ENCODE measurements around the gene HLA-DRB1.
"Not testable (repeated sequence)": the region's sequence is repeated elsewhere in the genome, so short reads cannot be mapped to it uniquely, and the experiment has no call there.

The HLA-DRB1 gene

GRCh38 chr6:32589596-32590449, at the start of gene HLA-DRB1:
Gene HLA-DRB1, minus strand, starts transcription at chr6:32589848. Its CDS starts 106 bp downstream, at chr6:32589742.
- no peak for DNase-seq (ENCODE audit: low read depth in 2 of 2)

GRCh38 chr6:32638532-32639219, 49.0 kb upstream of the HLA-DRB1 start:
- no peak for DNase-seq (ENCODE audit: low read depth in 2 of 2)

DNA sequence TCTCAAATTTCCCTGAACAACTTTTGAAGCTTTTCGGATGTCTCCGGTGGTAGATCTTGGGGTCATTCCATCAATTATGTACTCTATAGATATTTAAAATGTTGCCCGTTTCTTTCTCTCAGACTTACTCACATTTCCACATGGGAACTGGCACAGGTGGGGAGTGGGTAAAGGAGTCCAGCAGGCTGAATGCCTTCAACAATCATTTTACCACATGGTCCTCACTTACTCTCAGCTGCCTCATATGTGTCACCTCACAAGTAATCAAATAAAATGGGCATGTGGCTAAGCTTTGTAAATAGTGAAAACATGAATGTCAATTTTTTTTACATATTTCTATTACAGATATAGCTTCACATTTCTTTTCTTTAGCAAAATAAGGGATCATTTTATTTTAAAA, 48.2 kb upstream of the HLA-DRB1 start:
- no peak for DNase-seq (ENCODE audit: low read depth in 2 of 2)

- DNase-seq (ENCODE audit: low read depth in 2 of 2): no peak
These were observed 47.7 kb upstream of the HLA-DRB1 start, which contains the start of gene HLA-DQA1 for GRCh38 chr6:32637219-32637880. Gene HLA-DQA1, plus strand, starts transcription at chr6:32637406. Its CDS starts 53 bp downstream, at chr6:32637459.

DNA sequence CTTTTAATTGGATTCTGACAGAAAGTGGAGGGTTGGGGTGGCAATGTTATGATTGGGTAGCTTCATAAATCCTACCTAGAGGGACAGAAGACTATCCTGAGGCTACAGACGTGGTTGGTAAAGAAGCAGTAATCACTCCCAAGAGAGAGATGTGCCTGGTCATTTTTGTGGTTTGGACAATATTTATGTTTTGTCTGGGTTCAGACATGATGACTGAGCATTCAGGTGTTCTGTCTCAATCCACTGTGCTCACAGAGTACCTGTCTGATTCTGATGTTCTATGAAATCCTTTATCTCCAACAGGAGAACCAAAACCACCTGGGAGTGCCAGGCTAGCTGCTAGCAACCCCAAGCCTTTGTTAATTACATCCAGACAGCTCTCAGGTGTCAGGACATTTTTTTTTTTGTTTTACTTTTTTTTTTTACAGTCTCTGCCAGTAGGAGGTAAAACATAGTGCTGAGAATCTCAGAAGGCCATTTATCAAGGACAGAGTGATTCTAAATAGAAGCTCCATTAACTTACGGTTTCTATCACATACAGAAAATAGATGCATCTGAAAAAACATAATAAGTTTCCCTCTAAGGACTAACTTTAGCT, 46.0 kb upstream of the HLA-DRB1 start:
- DNase-seq (ENCODE audit: low read depth in 2 of 2): no peak

DNA sequence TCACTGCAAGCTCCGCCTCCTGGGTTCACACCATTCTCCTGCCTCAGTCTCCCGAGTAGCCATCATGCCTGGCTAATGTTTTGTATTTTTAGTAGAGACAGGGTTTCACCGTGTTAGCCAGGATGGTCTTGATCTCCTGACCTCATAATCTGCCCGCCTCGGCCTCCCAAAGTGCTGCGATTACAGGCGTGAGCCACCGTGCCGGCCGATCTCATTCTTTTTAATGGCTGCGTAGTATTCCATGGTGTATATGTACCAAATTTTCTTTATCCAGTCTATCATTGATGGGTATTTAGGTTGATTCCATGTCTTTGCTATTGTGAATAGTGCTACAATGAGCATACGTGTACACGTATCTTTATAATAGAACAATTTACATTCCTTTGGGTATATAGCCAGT, 40.1 kb upstream of the HLA-DRB1 start:
- DNase-seq (ENCODE audit: low read depth in 2 of 2): not testable (repeated sequence)

DNA sequence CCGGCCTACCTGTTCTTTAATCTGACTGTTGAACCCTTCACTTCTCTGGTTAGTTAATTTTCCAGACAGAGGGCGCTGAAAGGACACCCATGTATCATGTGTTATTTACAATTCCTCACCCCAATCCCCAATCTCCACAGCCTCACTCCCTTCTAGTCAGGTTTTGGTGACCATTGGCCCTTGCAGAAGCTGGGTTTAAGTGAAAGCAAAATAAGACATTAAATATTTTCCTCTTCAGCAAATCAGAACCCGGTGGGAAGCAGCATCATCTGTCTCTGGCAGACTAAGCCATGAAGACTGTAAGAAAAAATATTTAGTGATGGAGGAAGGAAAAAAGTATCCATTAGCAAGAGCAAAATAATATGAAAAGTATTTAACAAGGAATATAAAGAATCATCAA, 38.2 kb upstream of the HLA-DRB1 start:
- no peak for DNase-seq (ENCODE audit: low read depth in 2 of 2)

- DNase-seq (ENCODE audit: low read depth in 2 of 2): no peak
These were observed 37.6 kb upstream of the HLA-DRB1 start for GRCh38 chr6:32627249-32627648.

DNA sequence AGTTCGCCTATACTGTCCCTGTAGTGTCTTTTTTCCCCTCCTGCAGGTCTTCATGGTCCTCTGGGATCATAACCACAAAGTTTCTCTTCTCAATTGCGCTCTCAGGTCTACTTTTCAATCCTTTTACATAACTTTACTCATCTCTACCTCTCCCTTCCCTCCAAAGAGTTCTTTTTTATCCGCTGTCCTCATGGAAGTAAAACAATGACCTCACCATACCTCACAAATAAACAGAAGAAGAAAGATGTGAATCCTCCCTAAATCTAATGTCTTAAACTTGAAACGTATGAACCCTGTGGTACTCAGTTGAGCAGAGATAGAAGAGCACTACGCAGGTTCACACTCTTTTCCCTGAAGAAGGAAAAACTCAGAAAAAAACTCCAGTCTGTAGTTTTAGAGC, 35.5 kb upstream of the HLA-DRB1 start:
- DNase-seq (ENCODE audit: low read depth in 2 of 2): no peak

- DNase-seq (ENCODE audit: low read depth in 2 of 2): no peak
These were observed 34.9 kb upstream of the HLA-DRB1 start for GRCh38 chr6:32624565-32624964.

- no peak for DNase-seq (ENCODE audit: low read depth in 2 of 2)
These were observed 34.0 kb upstream of the HLA-DRB1 start for GRCh38 chr6:32623693-32624092.

- DNase-seq (ENCODE audit: low read depth in 2 of 2): no peak
These were observed 33.1 kb upstream of the HLA-DRB1 start for GRCh38 chr6:32622545-32623401.

- no peak for DNase-seq (ENCODE audit: low read depth in 2 of 2)
These were observed 31.7 kb upstream of the HLA-DRB1 start for GRCh38 chr6:32621372-32621771.

DNA sequence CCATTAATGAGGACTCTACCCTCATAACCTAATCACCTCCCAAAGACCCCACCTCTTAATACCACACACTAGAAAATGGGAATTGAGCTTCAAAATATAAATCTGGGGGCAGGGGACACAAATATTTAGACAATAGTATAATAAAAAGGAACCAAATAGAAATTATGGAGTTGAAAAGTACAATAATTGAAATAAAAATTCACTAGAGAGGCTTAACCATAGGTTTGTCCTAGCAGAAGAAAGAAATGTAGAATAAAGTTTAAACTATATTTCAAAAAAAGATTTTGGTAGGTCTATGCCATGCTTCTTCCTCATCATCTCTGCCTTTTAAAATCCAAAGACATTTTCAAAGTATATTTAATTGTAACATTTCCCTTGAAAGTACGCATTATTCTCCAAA, 28.1 kb upstream of the HLA-DRB1 start:
- no peak for DNase-seq (ENCODE audit: low read depth in 2 of 2)

- DNase-seq (ENCODE audit: low read depth in 2 of 2): no peak
These were observed 26.4 kb upstream of the HLA-DRB1 start for GRCh38 chr6:32615885-32616532.

- DNase-seq (ENCODE audit: low read depth in 2 of 2): no peak
These were observed 24.9 kb upstream of the HLA-DRB1 start for GRCh38 chr6:32614366-32615081.

- DNase-seq (ENCODE audit: low read depth in 2 of 2): no peak
These were observed 23.8 kb upstream of the HLA-DRB1 start for GRCh38 chr6:32613475-32613874.

GRCh38 chr6:32610682-32611296, 21.1 kb upstream of the HLA-DRB1 start:
- DNase-seq (ENCODE audit: low read depth in 2 of 2): no peak

Measured in stimulated activated CD8-positive, alpha-beta memory T cell treated with anti-CD3 and anti-CD28 coated beads, Interleukin-2, amount 100 ng/mL, for 1 hour (primary cell).